ENCODE measurements around the gene TANC1. TPM values are rescaled to one million over a fixed set of nuclear protein-coding genes. Genes with fewer than 3 reads are reported as not detected.

TANC1 gene
- total RNA-seq, 4 donors from 2014 or later: 34.5 to 125 (median 47.0) TPM

GRCh38 chr2:159164457-159164911 lies 196.0 kb downstream of the TANC1 start:
- no peak for DNase-seq
- H3K4me1 ChIP-seq: peaks cover 0 to 5% (median 0%) of the 10 kb centered on the region in 4 donors
- in situ Hi-C loops (cut with MboI; ENCODE audit: low pct_ligation_motif_present in 1 of 4, low pct_unique_long_range_greater_than_20kb in 1 of 4, low sequenced_read_pairs in 3 of 4) (no loop called here), intact Hi-C loops (cut with DNase I; ENCODE audit: low total_unique reads) (no loop called here)
- WGBS, 2 donors (ENCODE audit: low coverage in 1 of 2): 71% methylated on average over 3 of the region's 3 CpGs; no CpG with 5 or more reads in 1 of the 2 donors
- no peak overlapping the region for H3K27ac ChIP-seq
- H3K36me3 ChIP-seq: no peaks in the 10 kb centered on the region
- H3K4me3 ChIP-seq: no peak overlapping the region
- H3K9me3 ChIP-seq: no peaks in the 10 kb centered on the region
- no peak for TF ChIP-seq CTCF (IDR thresholded peaks at IDR 0.05)
- no peak for TF ChIP-seq POLR2A (IDR thresholded peaks at IDR 0.05)
- no peaks in the 10 kb centered on the region for H3K27me3 ChIP-seq

DNA sequence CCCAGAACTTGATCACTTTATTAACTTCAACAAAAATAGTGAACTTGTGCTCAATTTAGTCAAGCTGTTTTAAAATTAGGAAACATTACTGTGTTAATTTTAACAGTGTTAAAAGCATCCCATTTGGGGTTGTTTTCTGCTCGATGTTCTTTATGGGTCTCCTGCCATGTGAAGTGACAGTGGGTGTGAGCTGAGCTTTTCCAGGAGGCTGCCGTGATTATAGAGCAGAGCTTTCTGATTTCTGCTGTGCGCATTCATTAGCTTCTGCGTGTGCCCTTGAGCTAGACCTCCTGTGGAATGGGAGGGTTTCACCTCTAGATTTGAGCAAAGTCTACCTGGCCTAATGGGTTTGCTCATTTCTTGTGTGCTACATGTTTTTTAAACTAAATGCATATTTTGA lies 196.6 kb downstream of the TANC1 start:
- Histone ChIP-seq H3K36me3 (no peaks in the 10 kb centered on the region), H3K27ac (no peak overlapping the region), H3K9me3 (no peaks in the 10 kb centered on the region), H3K27me3 (no peaks in the 10 kb centered on the region), H3K4me3 (no peak overlapping the region), H3K4me1 (peaks cover 0 to 5% (median 0%) of the 10 kb centered on the region in 4 donors)
- in situ Hi-C loops (cut with MboI; ENCODE audit: low pct_ligation_motif_present in 1 of 4, low pct_unique_long_range_greater_than_20kb in 1 of 4, low sequenced_read_pairs in 3 of 4): no loop called here
- TF ChIP-seq POLR2A (IDR thresholded peaks at IDR 0.05) (no peak), CTCF (IDR thresholded peaks at IDR 0.05) (no peak), POLR2AphosphoS5 (IDR thresholded peaks at IDR 0.05) (no peak), EP300 (IDR thresholded peaks at IDR 0.05; ENCODE audit: low read depth) (no peak)
- intact Hi-C loops (cut with DNase I; ENCODE audit: low total_unique reads): no loop called here
- DNase-seq: no peak
- WGBS, 2 donors (ENCODE audit: low coverage in 1 of 2): 93 to 94% methylated on average over 2 to 4 of the region's 4 CpGs

DNA sequence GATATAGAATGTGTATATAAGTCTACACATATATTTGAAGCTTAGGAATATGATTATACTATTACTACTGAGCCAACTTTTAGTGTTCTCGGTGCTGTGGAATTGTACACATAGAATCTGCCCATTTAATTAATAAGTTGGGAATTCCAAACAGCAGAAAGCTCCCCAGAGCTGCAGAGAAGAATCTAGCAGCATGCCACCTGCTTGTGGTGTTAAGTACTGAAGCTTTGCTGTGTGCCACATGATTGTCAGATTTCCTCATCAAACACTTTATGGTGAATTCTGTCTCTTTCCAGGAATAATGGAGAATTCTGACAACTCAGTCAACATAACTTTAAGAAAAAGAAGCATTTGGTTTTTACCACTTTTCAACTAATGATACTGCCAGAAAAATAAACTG lies 200.3 kb downstream of the TANC1 start:
- WGBS, 2 donors (ENCODE audit: low coverage in 1 of 2): 88 to 100% methylated on average over 1 of the region's 1 CpG
- intact Hi-C loops (cut with DNase I; ENCODE audit: low total_unique reads) (no loop called here), in situ Hi-C loops (cut with MboI; ENCODE audit: low pct_ligation_motif_present in 1 of 4, low pct_unique_long_range_greater_than_20kb in 1 of 4, low sequenced_read_pairs in 3 of 4) (no loop called here)
- Histone ChIP-seq H3K27me3 (no peaks in the 10 kb centered on the region), H3K27ac (no peak overlapping the region), H3K36me3 (peaks cover 0 to 11% (median 0%) of the 10 kb centered on the region in 4 donors), H3K9me3 (no peaks in the 10 kb centered on the region), H3K4me3 (no peak overlapping the region), H3K4me1 (peaks cover 0 to 5% (median 0%) of the 10 kb centered on the region in 4 donors)
- no peak for DNase-seq
- TF ChIP-seq POLR2AphosphoS5 (IDR thresholded peaks at IDR 0.05) (no peak), CTCF (IDR thresholded peaks at IDR 0.05) (no peak), EP300 (IDR thresholded peaks at IDR 0.05; ENCODE audit: low read depth) (no peak), POLR2A (IDR thresholded peaks at IDR 0.05) (no peak)

DNA sequence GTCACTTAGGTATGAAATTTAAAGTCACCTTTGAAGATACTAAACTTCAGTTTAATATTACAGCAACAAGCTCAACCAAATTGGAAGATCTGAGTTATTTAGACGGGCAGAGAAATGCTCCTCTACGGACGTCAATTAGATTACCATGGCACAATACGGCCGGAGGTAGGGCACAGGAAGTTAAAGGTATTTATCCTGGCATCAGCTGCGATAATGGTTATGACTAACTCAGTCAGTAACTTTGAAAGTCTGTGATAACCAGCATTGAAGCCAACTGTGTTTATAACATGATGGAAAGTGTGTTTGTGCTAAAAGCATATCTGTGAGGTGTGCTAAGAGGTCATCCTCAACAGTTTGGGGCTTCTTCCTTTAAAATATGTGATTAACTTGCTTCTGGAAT lies 200.7 kb downstream of the TANC1 start:
- no peaks in the 10 kb centered on the region for H3K9me3 ChIP-seq
- no peak for TF ChIP-seq EP300 (IDR thresholded peaks at IDR 0.05; ENCODE audit: low read depth)
- TF ChIP-seq CTCF (IDR thresholded peaks at IDR 0.05): no peak
- no peak for TF ChIP-seq POLR2AphosphoS5 (IDR thresholded peaks at IDR 0.05)
- TF ChIP-seq POLR2A (IDR thresholded peaks at IDR 0.05): no peak
- H3K27ac ChIP-seq: no peak overlapping the region
- H3K4me1 ChIP-seq: peaks cover 0 to 5% (median 0%) of the 10 kb centered on the region in 4 donors
- in situ Hi-C loops (cut with MboI; ENCODE audit: low pct_ligation_motif_present in 1 of 4, low pct_unique_long_range_greater_than_20kb in 1 of 4, low sequenced_read_pairs in 3 of 4): no loop called here
- 91 to 96% methylated on average over 6 of the region's 6 CpGs for WGBS, 2 donors (ENCODE audit: low coverage in 1 of 2)
- H3K4me3 ChIP-seq: no peak overlapping the region
- no peaks in the 10 kb centered on the region for H3K27me3 ChIP-seq
- no peak for DNase-seq
- H3K36me3 ChIP-seq: peaks cover 0 to 12% (median 0%) of the 10 kb centered on the region in 4 donors
- intact Hi-C loops (cut with DNase I; ENCODE audit: low total_unique reads): no loop called here

Measured in transverse colon (tissue), 4 donors.